ENCODE data around the gene EML1.

The EML1 gene, protein sequence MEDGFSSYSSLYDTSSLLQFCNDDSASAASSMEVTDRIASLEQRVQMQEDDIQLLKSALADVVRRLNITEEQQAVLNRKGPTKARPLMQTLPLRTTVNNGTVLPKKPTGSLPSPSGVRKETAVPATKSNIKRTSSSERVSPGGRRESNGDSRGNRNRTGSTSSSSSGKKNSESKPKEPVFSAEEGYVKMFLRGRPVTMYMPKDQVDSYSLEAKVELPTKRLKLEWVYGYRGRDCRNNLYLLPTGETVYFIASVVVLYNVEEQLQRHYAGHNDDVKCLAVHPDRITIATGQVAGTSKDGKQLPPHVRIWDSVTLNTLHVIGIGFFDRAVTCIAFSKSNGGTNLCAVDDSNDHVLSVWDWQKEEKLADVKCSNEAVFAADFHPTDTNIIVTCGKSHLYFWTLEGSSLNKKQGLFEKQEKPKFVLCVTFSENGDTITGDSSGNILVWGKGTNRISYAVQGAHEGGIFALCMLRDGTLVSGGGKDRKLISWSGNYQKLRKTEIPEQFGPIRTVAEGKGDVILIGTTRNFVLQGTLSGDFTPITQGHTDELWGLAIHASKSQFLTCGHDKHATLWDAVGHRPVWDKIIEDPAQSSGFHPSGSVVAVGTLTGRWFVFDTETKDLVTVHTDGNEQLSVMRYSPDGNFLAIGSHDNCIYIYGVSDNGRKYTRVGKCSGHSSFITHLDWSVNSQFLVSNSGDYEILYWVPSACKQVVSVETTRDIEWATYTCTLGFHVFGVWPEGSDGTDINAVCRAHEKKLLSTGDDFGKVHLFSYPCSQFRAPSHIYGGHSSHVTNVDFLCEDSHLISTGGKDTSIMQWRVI
- 2.6 to 6.5 reads per million in 2 experiments for total RNA-seq

DNA sequence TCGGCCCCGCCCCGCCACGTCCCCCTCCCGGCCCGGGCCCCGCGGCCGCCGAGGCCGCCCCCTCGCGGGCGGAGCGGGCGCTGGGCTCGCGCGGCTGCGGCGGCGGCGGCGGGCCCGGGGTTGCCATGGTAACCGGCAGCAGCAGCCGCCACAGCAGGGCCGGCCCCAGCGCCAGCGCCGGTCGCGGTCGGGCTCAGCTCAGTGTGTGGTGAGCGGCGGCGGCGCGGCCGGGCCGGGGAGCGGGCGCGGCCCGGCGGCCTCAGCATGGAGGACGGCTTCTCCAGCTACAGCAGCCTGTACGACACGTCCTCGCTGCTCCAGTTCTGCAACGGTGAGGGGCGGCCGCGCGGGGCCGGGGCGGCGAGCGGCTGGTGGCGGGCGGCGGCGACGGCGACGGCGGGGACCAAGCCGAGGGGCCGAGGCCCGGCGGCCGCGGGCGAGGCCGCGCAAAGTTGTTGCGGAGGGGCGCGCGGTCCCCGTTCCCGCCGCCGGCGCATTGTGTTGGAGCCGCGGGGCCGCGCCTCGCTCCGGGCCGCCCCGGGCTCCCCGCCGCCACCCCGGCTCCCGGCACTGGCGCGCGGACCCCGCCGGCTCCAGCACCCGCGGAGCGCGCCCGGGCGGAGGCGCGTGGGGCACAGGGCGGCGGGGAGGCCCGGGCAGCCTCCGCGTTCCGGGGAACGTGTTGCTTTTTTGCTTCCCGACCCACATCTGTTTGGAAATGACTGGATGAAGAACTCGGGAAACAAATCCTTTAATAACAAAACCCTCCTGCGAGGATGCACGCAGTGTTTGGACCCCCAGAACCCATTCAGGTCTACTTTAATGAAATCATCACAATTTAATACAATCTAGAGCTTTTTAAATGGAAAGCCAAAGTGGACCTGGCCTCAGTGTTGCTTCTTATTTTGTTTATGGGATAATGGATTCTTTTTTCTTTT is at the start of gene EML1:
TSS of gene EML1 (plus strand) at position 201 of the 938 bp plus-strand sequence. CDS start at position 265, 64 bp downstream.
- peak; percentile 56 for DNase-seq (ENCODE audit: low read depth)

DNA sequence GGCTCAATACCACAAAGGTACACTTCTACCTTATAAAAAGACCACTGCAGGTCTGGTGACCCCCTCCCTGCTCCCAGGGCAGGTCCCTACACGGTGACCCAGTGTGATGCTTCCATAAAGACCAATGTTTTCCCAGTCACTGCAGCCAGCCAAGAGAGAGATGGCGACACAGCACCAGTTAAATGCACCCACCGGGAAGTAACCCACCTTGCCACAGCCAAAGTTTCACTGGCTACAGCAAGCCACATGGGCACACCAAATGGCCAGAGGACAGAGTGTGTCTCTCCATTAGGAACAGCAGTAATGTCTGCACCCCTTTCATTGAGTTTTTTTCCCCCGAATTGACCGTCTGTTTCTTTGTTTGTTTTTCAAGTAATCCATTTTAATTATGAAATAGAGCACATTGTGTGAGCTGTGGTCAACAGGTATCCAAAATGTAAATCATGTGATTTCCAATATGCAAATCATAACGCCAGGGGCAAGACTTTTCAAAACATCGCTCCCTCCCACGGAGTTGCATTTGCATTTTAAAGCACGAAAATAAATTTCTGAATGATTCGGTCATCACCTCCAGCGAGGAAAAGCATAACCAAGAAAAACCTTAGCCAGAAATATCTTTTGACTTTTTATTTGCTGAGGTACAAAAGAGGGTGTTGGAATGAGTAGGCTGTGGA is 48.9 kb upstream of the EML1 start:
- no peak for DNase-seq (ENCODE audit: low read depth)

DNA sequence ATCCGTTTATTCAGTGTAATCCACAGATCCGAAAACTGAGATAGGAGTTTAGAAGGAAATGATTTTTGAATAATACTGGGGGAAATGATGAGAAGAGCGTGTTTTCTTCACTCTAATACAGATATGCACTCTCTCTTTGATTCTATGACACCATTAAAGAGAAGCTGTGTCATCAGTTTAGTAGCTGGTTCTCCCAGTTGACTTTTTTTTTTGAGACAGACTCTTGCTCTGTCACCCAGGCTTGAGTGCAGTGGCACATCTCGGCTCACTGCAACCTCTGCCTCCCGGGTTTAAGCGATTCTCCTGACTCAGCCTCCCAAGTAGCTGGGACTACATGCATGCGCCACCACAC is 48.4 kb upstream of the EML1 start:
- DNase-seq (ENCODE audit: low read depth), result no peak

DNA sequence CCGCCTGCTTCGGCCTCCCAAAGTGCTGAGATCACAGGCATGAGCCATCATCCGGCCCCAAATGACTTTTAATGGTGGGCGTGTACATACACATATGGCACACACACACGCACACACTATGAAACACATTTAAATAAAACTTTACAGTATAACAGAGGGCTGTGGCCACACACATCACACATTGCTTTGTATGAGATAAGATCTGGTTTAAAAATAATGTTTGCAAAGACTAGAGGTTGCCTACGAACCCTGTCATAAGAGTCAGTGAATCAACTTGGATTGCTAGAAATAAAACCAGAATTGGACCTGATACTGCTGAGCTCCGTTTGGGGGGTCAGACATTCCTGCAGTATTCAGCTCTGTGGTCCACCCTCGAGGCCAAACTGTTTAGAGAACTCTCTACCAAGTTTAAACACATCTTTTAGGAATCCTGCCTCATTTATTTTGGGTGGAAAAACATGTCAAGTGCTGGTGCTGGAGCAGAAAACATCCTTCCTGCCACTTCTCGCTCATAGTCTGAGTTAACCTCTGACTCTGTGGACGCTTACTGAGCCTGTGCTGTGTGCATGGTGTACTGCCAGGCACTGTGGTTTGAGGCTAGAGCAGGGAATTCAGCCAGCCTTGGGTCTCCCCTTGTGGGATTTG is 47.8 kb upstream of the EML1 start:
- no peak for DNase-seq (ENCODE audit: low read depth)

DNA sequence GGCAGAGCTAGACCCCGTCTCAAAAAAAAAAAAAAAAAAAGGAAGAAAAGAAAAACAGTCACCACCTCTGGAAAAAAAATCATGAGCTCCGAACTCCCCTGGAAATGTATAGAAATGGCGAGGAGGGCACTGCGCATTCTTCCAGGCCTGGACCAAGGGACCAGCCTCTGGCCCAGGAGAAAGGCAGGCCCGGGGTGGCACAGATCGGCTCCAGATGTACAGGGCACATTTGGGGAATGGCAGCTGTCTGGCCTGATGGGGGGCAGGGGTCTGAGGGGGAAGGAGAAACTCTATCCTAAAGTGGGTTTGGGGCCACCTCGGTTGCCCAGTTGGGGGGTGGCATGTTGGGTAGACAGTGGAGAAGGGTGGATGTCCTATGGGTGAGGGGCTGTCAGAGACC is 46.0 kb upstream of the EML1 start:
- DNase-seq (ENCODE audit: low read depth), result no peak

DNA sequence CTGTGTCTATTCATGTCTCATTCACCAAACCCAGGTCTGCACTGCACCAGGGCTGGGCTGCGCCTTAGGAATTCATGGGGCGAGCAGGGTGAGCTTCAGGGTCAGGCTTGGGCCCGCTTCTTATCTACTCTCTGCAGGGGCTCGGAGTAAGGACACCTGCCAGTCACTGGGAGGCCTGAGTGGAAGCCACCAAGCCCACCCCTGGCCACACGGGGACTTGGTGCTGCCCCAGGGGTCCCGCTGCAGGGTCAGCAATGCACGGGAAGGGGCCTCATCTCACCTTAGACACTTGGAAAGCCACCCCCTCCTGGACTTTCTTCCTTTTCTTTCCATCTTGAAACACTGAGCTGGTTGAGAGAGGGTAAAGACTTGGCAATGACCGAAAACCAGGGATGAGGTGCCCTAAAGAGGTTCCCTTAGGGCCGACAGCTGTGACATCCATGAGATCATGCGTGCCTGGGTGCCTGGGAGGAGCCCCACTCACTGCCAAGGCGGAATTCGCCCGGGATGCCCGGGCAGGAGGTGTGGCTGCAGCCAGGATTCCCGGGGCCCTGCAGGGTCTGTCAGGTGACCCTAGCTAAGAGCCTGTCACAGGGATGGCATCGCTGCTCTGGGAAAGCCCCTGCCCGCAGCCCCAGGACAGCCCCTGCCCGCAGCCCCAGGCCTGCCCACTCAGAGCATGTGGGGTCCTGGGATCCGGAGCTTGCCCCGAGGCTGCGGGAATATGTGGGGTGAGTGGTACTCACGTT is 45.5 kb upstream of the EML1 start:
- no peak for DNase-seq (ENCODE audit: low read depth)

DNA sequence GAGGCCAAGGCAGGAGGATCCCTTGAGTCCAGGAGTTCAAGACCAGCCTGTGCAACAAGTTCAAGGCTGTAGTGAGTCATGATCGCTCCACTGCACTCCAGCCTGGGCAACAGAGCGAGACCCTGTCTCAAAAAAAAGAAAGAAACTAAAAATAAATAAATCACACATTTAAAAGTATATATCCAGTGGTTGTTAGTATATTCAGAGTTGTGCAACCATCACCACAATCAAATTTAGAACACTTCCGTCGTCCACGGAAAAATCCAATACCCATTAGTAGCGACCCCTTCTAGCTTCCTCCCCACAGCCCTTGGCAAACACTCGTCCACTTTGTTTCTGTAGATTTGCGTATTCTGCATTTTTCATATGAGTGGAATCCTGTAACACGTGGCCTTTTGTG is 44.7 kb upstream of the EML1 start:
- DNase-seq (ENCODE audit: low read depth), result no peak

DNA sequence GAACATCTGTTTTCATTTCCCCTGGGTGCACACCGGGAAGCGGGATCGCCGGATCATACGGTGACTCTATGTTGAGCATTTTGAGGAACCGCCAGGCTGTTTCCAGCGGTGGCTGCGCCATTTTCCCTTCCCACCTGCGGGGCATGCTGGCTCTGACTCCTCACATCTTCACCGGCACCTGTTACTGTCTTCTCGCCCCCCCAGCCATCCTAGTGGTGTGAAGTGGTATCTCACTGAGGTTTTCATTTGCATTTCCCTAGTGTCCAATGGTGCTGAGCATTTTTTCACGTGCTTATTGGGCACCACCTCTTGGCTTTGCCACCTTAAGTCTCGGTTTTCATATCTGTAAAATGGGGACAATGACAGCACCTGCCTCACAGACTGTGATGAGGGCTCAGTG is 44.1 kb upstream of the EML1 start:
- no peak for DNase-seq (ENCODE audit: low read depth)

DNA sequence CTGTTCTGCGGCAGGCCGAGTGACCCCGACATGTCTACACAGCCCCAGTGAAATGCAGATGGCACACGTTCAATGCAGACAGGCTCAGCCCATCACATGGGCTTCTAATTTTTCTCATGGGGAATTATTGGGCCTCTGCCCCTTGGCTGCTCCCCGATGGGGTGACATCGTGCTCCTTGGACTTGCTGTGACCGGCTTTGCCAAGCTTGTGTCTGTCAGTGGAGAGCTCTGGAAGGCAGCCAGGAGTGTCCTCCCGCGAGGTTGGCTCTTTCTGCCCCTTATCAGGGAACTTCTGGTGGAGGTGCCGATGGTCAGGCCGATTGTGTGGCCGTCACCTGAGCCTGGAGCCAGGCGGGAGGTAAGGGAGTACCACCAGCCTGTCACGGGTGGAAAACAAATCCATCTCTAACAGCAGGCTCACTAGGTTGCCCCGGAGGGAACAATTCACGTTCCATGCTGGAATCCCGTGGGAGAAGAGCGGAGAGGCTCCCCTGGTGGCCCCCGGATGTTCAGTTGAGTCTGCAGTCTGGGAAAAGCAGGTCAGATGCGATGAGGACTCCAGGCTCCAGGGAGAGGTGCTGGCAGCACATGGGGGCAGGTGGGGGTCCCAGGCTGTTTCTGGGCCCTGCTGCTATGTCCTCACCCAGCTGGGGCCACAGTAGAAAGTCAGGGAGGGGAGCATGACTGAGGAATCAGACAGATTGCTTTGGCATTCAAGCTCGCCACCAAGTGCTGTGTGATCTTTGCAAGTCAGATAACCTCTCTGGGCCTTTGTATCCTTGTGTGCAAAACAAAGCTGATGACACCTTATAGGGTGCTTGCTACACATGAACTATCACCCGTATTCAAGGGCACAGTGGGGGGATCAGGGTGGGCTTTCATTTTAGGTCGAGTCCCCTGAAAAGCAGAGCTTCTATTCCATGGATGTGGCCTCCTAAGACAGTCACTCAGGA is 43.2 kb upstream of the EML1 start:
- DNase-seq (ENCODE audit: low read depth), result no peak

DNA sequence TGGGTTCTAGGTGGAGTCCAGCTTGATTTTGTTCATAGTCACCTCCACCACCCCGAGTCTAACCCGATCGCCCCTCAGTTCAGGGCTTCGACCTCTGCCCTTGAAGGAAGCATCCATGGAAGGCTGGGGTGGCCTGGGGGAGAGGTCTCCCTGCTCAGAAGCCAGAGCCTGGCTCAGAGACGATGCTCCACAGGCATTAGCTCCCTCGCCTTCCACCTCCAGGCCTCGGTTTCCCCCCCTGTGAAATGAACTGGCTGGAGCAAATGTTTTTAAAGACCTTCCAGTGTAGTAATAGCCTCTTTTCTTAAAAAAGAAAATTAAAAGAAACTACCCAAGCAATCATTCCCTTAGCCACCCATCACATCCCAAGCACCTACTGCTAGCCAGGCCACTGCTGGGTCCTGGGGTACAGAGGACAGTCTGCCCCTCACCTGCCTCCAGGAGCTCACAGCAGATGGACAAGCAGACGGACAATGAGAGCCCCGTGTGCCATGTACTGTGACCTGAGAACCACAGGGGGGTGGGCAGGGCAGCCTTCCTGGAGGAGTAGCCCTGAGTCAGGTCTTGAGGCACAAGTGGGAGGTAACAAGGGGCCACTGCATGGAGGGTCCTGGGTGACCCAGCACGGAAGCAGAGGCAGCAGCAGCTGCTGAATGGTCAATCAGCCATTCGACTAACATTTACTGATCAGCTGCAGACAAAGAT is 42.3 kb upstream of the EML1 start:
- DNase-seq (ENCODE audit: low read depth), result no peak

DNA sequence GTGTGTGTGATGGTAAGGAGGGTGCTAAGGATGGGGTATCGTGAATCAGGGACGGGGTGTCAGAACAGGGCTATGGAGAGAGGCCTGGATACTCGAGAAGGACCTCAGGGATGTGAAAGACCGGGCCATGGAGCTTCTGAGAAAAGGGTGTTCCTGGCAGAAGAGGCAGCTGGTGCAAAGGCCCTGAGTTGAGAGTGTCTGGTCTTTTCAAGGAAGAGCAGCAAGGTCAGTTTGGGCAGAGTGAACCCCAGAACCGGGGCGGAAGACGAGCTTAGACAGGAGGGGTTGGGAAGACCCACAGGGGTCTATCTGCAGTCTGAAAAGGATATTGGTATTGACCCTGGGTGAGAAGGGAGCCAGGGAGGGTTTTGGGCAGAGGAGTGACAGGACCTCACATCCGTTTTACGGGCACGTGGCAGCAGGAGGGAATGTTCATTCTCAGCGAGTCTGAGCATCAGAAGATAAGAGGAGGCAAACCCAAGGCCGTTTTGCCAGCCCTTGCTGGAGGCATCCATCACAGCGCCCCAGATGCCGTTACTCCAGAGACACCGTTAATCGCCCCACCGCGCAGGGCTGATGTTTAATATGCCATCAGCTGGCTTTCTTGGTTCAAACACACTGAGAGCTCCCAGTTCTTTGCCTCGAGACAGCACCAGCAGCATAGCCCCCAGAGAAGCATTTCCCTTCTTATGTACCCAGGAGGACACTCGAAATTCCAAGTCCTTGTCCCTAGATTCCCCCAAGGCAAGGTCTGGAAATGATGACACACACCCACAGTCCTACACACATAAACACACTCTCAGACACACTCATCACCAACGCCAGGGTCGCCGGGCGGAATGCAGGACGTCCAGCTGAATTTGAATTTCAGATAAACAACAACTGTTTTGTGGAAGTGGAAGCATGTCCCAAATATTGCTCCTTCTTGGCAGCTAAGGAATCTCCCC is 41.4 kb upstream of the EML1 start:
- DNase-seq (ENCODE audit: low read depth), result no peak

DNA sequence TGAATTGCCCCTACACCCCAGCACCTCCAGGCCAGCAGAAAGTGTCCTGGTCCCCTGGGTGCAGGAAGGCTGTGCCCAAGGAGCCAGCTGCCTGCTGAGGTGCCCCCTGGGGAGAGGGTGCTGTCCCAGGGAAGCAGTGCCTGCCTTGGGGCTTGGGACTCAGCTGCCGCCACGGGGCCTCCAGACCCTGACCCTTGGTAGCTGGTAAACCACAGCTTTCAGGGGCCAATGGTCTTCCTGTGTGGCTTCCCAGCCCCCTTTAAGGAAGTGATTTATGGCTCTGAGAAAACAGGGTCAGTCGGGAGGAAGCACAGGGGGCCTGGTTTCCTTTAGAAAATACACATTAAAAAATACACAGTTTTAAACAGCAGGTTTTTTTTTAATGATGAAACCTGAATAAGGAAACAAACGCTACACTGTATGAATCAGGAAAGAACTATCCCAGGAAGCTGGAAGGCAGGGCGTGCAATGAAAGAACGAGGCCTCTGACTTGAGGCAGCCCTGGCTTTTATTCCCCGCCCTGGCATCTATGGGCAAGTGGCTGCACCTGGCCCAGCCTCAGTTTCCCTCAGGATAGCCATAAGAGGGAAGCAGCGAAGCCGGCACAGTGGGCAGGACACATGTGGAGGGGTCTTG is 40.6 kb upstream of the EML1 start:
- DNase-seq (ENCODE audit: low read depth), result no peak

DNA sequence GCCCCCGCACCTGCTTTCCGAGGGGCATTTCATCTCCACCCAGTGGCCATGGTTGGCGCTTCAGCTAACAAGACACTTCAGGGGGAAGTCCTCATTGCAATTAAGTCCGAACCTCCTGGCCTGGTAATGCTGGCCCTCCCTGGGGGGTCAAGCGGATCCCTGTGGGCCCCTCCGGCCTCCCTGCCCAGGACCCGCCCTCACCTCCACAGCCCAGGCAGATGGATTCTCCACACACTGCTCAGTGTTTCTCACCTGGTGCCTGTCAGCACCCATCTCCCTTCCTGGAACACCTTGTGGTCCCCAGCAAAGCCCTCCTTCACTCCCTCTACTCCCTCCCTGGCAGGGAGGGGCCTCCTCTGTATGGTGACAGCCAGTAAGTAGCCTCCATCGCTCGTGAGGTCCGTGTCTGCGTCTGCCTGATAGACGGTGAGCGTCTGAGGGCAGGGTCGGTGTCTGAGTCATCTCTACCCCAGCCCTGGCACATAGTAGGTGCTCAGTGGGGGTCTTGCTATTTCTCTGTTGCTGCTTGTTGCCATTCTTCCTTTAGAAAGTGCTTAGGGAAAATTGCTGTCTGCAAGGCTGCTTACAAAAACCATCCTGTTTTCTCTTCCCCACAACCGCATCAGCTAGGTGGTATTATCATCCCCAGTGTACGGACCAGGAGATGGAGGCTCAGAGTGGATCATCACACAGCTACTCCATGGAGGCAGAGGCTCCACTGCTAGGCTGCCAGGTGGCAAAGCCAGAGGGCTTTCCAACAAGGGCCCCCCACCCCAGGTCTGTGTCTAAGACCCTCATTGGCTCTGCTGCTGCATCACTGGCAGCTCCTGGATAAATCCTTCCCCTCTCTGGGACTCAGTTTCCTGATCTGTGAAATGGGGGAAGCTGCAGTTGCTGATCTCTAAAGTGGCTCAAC is 39.7 kb upstream of the EML1 start:
- no peak for DNase-seq (ENCODE audit: low read depth)

DNA sequence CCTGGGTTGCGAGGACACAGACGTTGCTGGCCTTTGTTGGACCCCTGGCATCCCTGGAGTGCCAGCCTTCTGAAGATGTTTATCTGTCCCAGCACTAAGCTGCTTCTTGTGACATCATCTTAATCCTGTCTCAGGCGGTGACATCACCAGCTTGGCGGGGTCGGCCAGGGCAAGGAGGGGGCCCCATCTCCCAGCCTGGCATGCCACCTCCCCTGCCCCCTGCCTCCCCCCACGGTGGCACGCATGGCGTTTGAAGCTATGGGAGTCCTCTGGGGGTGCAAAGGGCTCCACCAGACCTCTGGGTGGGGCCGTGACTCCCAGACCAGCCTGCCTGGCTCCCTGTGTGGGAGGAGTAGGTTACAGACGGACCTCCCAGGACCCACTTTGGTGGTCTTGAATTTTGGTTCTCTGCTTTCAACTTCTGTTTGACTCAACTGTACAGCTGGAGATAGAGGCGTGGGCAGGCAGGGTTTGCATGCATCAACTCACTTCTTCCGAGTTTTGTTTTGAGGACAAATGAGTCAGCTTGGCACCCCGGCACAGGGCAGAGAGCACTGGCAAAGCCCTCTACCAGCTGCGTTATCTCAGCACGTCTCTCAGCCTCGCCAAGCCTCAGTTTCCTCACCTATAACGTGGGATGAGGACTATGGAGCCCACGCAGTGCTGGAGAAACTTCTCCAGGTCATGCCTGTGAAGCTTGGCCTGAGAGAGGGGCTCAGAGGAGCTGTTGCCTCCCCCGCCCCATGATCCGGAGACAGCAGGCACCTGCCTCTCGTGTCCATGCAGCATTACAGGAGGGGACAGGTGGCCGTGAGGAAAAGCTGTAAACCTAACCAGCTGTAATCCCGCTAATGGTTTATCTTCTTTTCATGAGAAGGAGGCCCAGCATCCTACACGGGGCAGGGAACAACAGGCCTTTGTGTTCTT is 38.8 kb upstream of the EML1 start:
- no peak for DNase-seq (ENCODE audit: low read depth)

DNA sequence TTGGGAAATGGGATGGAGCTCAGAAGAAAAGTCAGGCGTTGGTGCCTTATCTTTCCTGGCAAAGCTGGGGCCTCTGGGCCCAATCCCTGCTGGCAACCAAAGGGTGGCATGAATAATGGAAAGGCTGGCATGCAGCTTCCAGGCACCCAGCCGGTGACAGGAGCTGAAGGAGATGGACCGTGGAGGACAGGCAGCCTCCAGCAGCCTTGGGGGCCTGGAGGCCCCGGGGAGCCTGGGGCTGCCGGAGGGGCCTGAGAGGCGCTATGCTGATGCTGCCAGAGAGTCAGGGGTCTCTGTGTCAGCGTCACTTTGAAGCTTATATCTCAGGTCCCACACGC is 38.2 kb upstream of the EML1 start:
- DNase-seq (ENCODE audit: low read depth), result no peak

Data from T follicular helper cell (primary cell).